ENCODE data around the gene MVB12B.

Gene MVB12B

DNA sequence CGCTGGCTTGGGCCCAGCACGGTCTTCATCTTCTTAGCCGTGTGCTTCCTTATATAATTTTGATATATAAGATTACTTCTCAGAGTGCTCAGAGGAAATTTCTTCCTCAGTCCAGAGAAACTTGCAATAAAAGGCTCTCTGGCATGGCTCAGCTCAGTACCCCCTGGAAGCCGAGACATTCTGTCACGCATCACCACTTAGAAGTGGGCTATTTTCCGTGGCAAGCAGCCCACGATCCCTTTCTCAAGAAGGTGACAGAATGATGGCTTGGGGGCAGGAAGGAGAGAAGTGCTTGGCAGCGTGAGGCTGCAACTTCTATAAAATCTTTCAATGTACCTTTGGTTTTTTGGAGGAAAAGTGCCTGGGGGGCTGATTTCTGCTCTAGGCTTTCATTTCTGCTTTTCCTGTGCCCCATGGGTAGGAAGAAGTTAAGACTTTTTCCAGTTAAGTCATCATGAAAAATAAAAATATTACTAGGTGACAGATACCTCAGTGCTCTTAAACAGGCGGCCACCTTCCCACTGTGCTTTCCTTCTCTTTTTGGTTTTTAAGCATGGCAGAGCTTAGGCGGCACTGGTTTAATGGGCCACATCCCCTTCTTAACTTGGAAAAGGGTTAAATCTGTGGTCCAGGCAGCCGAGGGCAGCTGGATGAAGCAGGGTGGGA is 104.6 kb downstream of the MVB12B start:
- DNase-seq (ENCODE audit: low spot score), result no peak

DNA sequence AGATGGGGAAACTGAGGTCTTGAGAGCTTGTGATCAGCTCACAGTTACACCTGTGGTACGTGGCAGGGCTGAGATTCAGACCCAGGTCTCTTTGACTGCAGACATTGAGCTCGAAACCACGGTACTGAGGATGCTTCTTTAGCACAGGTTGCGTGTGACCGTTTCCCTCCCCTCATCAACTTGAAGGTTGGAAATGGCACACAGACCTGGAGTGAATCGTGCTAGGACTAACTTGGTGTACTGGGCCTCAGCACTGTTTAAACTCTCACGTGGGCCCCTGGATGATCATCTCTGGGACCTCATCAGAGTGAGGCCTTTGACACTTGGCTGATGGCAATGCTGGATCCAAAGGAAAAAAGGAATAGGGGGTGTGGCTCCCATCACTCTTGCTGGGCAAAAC is 106.0 kb downstream of the MVB12B start:
- DNase-seq (ENCODE audit: low spot score), result no peak

- DNase-seq (ENCODE audit: low spot score), result no peak
Measured at GRCh38 chr9:126435105-126435504, 108.5 kb downstream of the MVB12B start.

GRCh38 chr9:126435626-126436025 is 109.0 kb downstream of the MVB12B start:
- no peak for DNase-seq (ENCODE audit: low spot score)

GRCh38 chr9:126436545-126437267 is 110.1 kb downstream of the MVB12B start:
- no peak for DNase-seq (ENCODE audit: low spot score)

DNA sequence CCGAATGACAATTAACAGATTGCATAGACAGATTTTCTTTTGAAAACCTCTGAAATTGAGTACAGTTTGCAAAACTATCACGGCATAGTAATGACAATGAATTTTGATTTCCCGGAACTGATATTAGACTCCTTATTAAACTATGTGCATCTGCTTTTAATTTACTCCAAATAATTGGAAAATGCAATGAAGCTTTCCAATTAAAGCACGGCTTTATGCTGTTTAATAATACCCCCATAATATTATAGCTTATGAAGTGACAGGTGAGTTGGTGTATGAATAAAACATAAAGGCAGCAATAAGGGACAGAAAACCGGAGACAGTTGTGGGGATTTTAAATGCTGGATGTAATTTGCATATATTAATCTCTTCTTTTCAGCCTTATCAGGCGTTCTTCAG is 110.6 kb downstream of the MVB12B start:
- DNase-seq (ENCODE audit: low spot score), result no peak

DNA sequence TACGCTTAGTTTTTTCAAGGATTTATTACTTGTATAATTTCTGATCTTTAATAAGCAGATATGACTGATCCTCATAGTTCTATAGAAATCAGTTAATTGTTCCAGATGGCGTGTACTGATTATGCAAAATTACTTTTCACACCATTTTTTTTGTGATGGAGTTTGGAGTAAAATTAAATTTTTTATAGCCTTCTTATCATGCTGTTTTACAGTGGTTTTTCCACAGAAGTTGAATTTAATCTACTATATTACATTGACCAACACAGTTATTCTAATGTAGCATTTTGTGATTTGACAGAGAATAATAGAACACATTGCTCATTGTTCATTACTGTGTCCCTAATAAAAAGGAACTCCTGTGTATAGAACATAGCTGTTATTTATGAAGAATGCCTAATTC is 111.1 kb downstream of the MVB12B start:
- no peak for DNase-seq (ENCODE audit: low spot score)

DNA sequence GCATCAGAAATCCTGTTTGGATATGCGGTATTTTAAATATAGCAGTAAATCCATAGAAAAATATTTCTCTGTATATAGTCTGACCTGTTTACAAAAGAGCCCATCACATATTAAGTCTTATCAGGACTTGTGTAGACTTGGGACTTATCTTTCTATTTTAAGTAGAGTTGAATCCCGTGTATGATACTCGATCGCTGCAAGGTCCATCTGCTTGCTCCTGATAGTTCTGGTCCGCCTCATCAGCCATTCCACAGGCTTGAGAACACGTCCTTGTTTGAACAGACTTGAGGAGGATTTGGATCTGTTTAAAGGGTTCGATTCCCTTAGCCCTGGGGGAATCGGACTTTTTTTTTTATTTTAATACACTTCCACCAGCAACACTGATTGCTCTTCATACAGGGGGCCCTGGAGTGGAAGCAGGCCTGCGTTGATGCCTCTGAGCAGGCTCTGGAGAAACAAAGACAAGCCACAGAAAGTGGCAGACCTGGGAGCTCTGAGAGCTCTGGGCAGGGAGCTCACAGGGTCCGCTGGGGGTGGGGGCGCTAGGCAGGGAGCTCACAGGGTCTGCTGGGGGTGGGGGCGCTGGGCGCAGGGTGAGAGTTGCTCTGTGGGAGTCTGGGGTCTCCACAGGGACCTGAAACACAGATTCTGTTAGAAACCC is 112.2 kb downstream of the MVB12B start:
- no peak for DNase-seq (ENCODE audit: low spot score)

GRCh38 chr9:126439402-126439765 is 112.8 kb downstream of the MVB12B start:
- DNase-seq (ENCODE audit: low spot score), result no peak

DNA sequence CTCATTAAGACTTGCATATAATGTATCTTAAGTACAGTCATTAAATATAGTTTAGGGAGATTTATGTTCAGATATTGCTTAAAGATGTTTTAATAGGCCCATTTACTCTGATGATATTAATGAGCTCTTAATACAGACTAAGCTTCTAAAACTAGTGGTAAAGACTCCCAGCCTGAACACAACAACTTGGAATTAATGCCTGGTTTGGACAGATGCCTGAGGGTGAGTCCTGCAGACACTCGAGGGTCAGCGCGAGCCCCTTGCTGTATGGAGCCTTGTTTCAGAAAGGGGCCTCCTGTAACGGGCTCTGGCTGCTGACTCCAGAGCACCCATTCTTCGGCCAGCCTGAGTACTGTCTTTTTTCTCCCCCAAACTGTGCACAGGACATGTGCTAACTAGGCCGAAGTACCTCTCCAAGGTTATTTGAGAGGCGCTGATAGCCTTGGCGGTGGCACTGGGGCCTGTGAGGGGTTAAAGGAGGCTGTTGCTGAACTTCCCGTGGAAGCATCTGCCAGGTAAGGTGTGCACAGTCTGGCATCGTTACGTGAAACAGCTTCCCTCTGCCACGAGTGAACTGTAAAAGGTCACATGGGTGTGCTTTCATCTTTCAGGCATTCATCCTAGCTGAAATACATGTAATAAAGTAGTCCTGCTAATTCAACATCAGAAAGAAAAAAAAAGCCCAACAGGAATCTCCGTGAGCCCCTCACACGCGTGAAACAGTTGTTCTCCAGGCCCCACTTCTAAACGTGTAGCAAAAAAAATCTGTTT is 113.4 kb downstream of the MVB12B start:
- no peak for DNase-seq (ENCODE audit: low spot score)

DNA sequence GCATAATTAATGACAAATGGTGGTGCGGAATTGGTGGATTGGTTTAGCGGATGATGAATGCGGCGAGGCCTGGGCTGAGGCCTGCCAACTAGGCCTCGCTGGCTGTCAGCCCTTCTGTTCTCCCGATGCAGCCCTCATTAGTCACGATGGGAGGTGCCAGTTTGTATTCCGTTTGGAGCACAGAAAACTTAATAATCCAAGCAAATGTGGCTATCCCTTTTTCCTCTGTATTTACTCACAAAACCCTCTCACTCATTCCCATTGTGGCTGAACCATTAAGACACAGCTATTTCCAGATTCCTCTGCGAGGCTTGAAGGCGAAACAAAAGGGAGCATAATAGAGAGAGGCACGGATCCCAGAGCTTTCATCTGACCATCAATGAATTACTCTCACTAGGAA is 114.3 kb downstream of the MVB12B start:
- no peak for DNase-seq (ENCODE audit: low spot score)

DNA sequence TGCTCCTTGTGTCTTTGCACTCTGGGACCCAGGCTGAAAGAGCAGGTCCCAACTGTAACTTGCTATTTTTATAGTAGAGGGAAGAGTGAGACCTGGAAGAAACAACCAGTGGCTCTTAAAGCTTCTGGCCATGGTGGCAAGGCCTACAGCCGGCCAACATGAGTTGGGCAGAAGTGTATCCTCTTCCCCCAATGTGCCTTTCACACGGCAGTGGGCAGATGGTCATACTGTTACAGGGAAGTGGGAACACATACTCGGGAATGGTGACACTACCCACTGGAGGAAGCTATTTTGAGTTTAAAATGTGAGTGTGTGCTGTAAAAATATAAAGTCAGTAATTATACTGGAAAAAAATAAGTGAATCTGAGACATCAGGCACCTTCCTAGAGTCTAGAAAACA is 116.0 kb downstream of the MVB12B start:
- DNase-seq (ENCODE audit: low spot score), result no peak

GRCh38 chr9:126443144-126443543 is 116.5 kb downstream of the MVB12B start:
- no peak for DNase-seq (ENCODE audit: low spot score)

DNA sequence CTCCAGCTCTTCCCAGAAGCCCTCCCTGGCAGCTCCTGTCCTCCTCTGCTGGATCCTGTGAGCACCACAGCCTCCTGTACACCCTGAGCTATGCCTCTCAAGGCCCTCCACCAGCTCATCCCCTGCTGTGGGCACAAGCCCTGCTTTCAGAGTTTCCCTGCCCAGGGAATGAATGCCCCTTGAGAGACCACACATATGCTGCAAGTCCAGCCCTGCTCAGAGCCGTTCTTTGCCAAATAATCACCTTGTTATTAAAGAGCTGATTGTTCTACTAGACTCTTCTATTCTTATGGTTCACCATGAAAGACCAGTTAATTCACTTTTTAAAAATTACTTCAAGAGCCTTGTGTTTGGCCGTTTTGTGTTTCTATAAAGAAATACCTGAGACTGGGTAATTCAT is 121.5 kb downstream of the MVB12B start:
- DNase-seq (ENCODE audit: low spot score), result no peak

DNA sequence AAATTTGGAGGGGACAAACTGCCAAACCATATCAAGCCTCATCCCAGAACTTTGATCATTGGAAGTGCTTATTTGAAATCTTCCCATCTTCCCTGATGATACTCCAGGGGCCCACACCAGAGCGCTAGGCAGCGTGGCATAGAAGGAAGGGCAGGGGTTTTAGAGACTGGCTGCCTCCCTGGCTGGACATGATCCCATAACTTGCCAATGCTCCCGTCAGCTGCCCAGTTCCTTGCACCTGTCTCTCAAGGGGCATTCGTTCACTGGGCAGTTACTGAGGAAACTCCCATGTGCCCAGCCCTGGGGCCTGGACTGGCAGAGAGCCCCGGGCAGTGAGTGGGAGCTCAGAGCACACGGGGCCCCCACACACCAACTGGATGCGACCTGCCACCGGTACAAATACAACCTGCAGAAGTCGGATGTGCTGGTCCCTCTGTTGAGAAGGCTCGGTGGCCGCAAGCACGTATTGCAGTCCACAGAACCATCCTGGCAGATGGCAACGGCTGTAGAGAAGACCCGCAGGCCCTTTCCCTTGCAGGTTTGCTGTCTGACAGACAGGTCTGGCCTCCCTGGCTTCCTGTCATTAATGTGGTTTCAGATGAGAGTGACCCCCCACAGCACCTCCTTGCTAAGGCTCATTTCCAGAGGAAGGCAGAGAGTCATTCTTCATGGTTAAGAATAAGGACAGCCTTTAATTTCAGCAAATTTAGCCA is 122.4 kb downstream of the MVB12B start:
- no peak for DNase-seq (ENCODE audit: low spot score)

- DNase-seq (ENCODE audit: low spot score), result no peak
Measured at GRCh38 chr9:126449725-126450667, 123.4 kb downstream of the MVB12B start.

- no peak for DNase-seq (ENCODE audit: low spot score)
Measured at GRCh38 chr9:126450668-126451205, 124.1 kb downstream of the MVB12B start.

GRCh38 chr9:126451316-126451885 is 124.8 kb downstream of the MVB12B start:
- DNase-seq (ENCODE audit: low spot score), result no peak

DNA sequence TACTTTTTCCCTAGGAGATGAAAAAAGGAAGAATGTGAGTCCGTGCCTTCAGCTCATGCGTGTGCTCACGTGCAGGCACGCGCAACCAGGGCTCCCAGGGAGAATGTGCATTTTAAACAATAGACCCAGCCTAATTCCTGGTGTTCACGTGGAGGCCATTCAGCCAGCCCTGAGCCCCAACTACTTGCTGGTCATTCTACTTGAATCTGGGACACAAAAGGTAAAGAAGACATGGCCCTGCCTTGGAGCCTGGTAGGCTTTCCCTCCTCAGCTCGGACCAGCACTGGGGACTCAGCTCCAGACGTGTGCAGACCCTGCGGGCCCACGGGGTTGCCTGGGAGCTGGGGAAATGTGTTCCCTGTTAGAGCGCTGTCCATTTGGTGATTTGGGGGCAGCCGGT is 125.5 kb downstream of the MVB12B start:
- no peak for DNase-seq (ENCODE audit: low spot score)
